Astrocyte of the cerebellum (primary cell): ENCODE measurements around the gene ESYT3.

Experiments
- DNase-seq: peaks from one replicate; pipeline ENCODE4 v3.0.0-alpha.2; 2011; ENCODE audit warnings: low read depth
- H3K4me3 ChIP-seq: 2 replicates; pipeline ENCODE4 v1.5.1; 2011; ENCODE audit warnings: mild to moderate bottlenecking, low read depth, low read length, moderate library complexity
- in situ Hi-C: cut with HindIII; loops from 2 replicates; pipeline ENCODE4 v1.10.0; 2017; ENCODE audit warnings: low sequenced_read_pairs
- TF ChIP-seq, protein P1 (sequence below): IDR thresholded peaks from 2 replicates; pipeline ENCODE4 v1.5.1; 2012; ENCODE audit warnings: low read length, low read depth, moderate library complexity, mild to moderate bottlenecking; ENCODE audit errors: missing control alignments

The ESYT3 gene

DNA sequence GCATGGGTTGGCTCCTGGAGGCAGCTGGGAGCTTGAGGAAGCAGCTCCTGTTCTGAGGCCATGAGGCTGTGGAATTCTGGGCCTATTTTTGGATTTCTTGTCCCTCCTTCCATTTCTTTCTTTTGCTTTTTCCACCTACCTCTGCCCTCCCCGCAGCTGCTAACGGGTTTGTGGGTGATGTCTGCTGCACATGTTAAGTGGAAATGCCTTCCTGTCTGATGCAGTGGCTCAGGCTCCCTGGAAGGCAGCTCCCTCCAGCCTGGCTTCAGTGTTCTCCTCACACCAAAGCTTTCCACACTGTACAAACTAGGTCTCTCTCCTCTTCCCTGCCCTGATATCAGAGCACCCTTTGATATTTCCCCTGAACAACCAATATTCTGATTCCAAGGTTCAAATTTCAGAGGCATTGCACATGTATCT lies 33.8 kb upstream of the ESYT3 start:
- no peak for DNase-seq
- in situ Hi-C loops: no loop called here
- TF ChIP-seq, protein P1, sequence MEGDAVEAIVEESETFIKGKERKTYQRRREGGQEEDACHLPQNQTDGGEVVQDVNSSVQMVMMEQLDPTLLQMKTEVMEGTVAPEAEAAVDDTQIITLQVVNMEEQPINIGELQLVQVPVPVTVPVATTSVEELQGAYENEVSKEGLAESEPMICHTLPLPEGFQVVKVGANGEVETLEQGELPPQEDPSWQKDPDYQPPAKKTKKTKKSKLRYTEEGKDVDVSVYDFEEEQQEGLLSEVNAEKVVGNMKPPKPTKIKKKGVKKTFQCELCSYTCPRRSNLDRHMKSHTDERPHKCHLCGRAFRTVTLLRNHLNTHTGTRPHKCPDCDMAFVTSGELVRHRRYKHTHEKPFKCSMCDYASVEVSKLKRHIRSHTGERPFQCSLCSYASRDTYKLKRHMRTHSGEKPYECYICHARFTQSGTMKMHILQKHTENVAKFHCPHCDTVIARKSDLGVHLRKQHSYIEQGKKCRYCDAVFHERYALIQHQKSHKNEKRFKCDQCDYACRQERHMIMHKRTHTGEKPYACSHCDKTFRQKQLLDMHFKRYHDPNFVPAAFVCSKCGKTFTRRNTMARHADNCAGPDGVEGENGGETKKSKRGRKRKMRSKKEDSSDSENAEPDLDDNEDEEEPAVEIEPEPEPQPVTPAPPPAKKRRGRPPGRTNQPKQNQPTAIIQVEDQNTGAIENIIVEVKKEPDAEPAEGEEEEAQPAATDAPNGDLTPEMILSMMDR: no peak

DNA sequence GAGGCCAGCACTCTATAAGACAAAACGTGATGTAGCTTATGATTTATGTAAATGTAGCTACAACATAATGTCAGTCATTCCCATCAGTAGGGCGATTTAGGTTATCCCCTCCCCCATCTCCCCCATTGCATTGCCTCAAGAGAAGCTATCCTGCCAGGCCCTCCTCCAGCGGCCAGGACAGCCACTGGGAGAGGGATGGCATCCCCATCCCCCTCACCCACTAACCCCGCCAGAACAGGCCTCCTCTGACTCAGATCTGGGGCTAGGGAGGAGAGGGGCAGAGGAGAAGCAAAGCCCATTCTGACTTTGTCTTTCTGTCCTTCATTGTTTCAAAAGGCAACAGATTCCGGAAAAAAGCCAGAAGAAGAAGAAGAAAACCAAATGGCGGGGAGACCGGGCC lies 32.6 kb upstream of the ESYT3 start:
- in situ Hi-C loops: no loop called here
- no peak for DNase-seq

More for the DNA sequence above, 33.8 kb upstream of the ESYT3 start:
- no peak overlapping the region for H3K4me3 ChIP-seq

DNA sequence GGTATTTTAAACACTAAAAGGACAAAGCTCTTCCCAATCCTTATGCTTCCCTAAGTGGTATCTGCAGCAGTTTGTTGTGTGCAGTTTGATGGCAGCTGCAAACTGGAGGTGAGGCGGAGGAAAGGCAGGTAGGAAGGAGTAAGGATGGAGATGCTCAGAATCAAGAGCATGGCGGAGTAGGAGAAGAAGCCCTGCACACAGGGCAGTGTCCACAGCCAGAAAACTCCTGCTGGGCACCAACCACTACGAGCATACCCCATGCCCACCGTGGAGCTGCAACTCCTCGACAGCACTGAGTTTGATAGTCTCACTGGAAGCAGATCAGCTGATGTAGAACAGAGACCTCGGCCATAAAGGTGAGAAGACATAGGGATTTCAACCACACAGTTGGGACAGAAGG lies 30.3 kb upstream of the ESYT3 start:
- in situ Hi-C loops: no loop called here
- TF ChIP-seq, protein P1: no peak
- DNase-seq: no peak
- H3K4me3 ChIP-seq: no peak overlapping the region

More for the DNA sequence above, 32.6 kb upstream of the ESYT3 start:
- TF ChIP-seq, protein P1: no peak
- H3K4me3 ChIP-seq: no peak overlapping the region

DNA sequence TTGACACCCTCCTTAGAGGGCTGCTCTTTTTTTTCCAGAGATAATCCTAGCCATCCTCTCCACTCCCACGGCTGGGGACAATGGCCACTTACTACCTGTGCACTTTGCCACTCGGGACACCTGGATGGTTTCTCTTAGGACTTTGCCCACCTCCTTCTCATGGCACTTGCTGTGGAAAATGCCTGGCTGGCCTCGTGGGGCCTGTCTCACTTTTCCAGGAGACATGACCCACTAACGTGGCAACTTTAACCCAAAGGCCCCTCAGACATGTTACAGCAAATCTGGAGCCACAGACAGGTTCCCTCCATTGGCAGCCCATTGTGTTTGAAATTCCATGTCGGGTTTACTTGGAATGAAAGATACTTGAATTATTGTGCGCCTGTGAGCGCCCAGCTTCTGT lies 29.4 kb upstream of the ESYT3 start:
- TF ChIP-seq, protein P1: no peak
- H3K4me3 ChIP-seq: no peak overlapping the region
- in situ Hi-C loops: no loop called here
- DNase-seq: no peak

DNA sequence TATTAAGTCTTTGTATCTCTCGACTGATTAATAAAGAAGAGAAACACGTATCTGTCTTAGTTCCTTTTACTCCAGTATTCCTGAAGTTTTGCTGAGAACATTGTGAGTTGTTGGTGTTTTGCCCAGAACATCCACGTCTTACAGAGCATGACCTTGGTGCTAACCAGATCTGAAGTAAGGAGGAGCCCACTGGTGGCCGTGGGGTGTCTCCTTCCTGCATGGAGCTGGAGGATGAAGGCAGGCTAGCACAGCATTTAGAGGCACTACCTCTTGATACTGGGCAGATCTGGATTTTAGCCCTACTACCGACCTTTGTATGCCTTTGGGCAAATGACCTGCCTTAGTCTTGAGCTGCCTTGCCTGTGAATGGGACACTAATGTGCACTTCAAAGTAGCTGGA lies 28.9 kb upstream of the ESYT3 start:
- DNase-seq: no peak
- TF ChIP-seq, protein P1: no peak
- H3K4me3 ChIP-seq: no peak overlapping the region
- in situ Hi-C loops: no loop called here

DNA sequence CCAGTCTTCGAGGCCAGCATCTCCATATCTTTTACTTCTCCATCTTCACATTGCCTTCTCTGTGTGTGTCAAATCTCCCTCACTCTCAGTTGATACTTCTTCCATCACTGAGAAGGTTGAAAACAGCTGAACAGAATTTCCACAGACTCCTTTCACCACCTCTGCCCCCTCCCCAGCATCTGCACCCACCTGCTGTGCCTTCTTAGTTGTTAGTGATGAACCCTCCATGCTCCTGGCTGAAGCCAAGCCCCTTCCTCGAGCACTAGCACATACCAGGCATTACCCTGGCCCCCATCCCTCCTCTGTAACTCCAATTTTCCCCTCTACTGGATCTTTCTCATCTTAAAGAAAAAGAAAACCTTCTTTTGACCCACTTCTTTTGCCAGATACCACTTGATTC lies 27.8 kb upstream of the ESYT3 start:
- TF ChIP-seq, protein P1: no peak
- no peak overlapping the region for H3K4me3 ChIP-seq
- no peak for DNase-seq
- in situ Hi-C loops: no loop called here
